Measurements from ENCODE around the gene TGFA.

- TF ChIP-seq CTCF (IDR thresholded peaks at IDR 0.05): no peak
- TF ChIP-seq POLR2A (IDR thresholded peaks at IDR 0.05): no peak
Observed at GRCh38 chr2:70508711-70509462, 44.7 kb downstream of the TGFA start.
